NCI-H187 (cell line): ENCODE measurements around the gene OR13C4.
A peak's percentile ranks its signal among the peaks of the same experiment; 100 is the strongest.
"Not testable (repeated sequence)": the region's sequence is repeated elsewhere in the genome, so short reads cannot be mapped to it uniquely, and the experiment has no call there.

Experiments
- DNase-seq, 2 experiments: peaks; one replicate each; lab custom pipeline; 2025; lab: John Stamatoyannopoulos, UW

Gene OR13C4

DNA sequence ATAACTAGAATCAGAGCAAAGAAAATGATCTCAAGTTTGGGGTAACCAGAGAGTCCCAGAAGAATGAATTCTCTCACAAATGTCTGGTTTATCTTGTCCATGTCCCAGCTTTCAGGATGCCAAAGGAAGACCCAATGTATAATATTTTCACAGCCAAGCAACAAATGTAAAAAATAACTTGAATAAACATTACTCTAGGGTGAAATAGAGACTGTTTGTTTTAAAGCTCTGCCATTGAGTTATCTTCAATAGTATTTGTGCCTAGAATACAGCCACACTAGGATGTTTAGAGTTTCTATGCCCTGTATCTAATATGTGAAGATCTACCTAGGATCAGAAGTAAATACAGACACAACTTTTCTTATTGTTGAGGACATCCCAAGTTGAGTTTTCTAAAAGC, at the start of gene OR13C4:
TSS of gene OR13C4 (minus strand) at position 101 of the 400 bp plus-strand sequence. CDS start at position 101, 0 bp downstream.
- DNase-seq: no peak

DNA sequence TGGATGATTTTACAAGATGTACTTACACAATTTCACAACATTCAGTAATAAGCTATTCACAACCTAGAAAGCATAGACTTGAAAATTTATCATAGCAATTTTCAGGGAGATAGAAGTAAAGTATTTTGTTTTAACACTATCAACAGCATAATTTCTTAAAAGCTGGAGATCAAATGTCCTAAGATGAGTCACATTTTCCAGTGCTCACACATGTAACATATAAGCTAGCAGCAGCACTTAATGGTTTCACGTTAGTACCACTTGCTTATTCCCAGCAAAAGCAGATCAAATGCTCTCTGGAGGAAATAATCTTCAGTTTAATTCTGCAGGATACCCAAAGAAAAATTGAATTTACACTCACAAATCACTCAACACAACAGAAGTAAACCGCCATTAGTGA, 48.4 kb upstream of the OR13C4 start:
- no peak for DNase-seq

DNA sequence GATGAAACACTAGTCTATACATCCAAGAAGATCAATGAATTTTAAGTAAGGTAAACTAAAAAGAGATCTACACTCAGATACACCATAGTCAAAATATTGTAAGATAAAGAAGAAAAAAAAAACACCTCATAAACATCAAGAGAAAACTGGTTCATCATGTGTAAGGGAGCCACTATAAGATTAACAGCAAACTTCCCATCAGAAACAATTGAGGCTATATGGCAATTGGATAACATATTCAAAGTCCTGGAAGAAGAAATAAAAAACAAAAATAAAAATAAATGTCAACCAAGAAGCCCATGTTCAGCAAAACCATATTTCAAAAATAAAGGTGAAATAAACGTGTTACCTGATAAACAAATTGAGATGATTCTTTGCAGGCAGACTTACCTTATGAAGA, 45.6 kb upstream of the OR13C4 start:
- DNase-seq: no peak

DNA sequence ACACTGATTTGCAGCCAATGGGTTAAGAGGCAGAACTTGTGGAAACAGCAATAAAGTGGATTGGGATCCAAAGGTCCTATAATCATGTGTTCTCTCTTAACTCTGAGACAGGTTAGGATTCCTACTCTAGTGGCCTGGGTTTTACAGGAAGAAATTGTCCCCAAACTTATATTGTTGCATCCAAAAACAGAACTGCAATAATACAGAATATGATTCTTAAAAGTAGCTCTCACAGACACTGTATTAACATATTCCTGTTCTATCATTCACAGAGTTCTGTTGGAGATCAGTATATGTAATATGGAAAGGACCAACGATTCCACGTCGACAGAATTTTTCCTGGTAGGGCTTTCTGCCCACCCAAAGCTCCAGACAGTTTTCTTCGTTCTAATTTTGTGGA, 41.9 kb upstream of the OR13C4 start, which contains the start of gene OR13C8:
TSS of gene OR13C8 (plus strand) at position 301 of the 400 bp plus-strand sequence. CDS start at position 301, 0 bp downstream.
- no peak for DNase-seq

DNA sequence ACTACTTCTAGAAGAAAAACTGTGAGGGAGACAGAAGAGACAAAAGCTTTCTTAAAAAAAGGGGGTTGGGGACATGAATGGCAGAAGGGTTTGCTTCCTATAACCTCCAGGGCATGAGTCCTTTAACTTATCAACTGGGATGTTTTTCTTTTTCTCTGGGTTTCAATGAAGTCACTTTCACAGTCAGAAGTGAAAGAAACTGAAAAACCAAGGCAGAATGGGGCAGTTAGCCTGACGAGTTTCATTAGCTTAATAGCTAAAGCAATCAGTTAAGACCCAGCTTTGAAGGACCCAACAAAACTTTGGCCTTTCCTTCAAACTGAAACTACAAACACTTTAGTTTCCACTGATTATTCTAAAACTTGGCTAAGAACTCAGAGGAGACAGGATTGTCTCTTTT, 37.3 kb upstream of the OR13C4 start:
- DNase-seq: no peak

DNA sequence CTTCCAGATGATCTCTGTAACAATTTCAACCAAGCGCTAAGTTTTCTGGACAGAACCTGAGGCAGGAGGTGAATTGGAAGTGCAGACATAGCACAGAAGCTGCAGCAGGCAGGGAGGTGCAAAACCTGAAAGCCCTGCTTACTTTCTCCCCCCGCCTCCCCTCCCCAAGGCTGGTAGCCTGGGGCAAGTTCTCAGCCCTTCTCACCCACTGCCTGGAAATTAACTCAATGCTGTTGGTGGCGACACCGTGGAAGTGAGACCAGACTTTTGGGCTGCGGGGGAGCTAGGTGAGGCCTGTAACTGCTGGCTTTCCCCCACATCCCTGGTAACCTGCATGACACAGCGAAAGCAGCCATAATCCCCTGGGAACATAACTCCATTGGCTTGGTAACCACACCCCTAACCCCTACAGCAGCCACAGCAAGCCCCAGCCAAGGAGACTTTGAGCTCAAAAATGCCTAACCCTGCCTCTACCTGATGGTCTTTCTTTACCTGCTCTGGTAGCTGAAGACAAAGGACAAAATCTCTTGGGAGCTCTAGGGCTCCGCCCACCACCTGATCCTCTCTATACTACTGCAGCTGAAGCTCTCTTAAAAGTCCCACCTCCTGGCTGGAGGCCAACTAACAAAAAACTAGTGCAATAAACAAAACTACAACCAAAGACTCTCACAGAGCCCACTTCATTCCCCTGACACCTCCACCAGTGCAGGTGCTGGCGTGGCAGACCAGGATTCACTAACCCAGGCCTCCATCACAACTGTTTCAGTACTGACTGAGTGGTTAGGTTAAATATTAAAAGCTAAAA, 30.0 kb upstream of the OR13C4 start:
- peak in 1 of 2 experiments; percentile 12 for DNase-seq

DNA sequence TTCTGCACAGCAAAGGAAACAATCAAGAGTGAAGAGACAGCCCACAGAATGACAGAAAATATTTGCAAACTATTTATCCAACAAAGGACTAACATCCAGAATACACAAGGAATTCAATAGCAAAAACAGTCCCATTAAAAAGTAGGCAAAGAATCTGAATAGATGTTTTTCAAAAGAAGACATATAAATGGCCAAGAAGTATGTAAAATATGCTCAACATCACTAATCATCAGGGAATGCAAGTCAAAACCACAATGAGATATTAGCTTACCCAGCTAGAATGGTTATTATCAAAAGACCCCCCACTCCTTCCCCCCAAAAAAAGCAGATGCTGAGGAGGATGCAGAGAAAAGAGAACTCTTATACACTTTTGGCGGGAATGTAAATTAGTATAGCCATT, 28.5 kb upstream of the OR13C4 start:
- DNase-seq: no peak

DNA sequence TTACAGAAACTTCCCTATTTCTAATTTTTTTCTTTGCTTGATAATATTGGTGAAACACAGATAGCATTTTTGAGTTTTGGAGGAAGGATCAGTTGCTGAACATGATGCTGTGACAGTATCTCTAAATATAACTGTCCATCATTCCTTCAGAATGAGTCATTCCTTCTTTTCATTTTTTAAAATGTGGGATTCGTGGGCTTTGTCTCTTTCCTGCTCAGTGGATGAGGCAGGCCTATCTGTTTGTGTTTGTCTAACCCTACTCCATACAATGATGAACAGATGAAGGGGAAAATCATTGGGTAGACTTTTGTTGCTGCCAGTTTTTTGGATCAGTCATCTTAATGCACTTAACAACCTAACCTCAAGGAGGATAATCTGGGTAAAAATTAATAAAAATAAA, 26.3 kb upstream of the OR13C4 start:
- DNase-seq: no peak

DNA sequence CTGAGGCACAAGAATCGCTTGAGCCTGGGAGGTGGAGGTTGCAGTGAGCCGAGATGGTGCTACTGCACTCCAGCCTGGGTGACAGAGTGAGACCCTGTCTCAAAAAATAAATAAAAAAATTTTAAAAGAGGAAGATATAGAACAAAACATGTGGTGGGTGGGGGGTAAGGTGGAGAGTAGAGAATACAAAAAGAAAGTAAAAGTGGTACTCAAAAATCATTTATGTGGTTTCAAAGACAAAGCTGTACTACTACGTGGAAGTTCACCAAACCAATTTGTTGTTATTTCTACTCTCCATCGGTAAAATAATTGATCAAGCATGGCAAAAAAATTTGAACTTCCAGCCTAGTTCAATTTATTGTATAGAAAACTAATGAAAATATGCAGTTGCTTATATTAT, 17.6 kb upstream of the OR13C4 start:
- DNase-seq: no peak

DNA sequence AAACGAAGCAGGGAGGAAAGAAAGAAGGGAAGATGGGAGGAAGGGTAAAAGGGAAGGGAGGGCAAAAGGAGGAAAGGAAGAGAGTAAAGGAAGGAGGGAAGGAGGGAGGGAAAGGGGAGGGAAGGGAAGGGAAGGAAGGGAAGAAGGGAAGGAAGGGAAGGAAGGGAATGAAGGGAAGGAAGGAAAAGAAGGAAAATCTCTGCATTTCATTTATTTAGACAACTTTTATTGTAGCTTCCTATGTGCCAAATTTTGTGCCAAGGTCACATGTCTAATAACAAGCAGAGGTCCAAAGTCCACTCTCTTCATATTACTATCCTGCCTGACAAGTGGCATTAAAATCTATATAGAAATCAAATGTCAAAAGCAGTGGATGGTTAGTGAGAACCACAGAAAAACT, 12.3 kb upstream of the OR13C4 start:
- no peak for DNase-seq

DNA sequence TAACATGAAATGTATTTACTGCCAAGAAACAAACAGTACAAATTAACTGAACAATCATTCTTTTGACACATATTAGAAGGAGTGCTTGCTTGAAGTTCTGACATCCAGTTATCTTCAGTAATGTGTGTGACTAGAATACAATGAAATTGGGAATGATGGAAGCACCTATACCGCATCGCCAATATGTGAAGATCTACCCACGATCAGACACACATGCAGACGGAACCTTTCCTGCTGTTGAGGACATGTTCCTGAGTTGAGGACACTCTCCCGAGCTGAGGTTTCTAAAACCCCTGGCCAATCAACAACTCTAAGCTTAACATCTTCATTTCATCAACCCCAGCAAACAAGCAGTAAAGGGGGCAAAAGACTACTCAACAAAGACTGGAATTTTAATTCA, 9.7 kb upstream of the OR13C4 start, which contains the start of gene OR13C3:
TSS of gene OR13C3 (minus strand) at position 101 of the 400 bp plus-strand sequence. CDS start 133 bp downstream, outside the sequence.
- DNase-seq: no peak

DNA sequence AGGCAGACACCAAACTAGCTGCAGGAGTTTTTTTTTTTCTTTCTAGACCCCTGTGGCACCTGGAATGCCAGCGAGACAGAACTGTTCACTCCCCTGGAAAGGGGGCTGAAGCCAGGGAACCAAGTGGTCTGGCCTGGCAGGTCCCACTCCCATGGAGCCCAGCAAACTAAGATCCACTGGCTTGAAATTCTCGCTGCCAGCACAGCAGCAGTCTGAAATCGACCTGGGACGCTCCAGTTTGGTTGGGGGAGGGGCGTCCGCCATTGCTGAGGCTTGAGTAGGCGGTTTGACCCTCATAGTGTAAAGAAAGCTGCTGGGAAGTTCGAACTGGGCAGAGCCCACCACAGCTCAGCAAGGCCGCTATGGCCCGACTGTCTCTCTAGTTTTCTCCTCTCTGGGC, 6.8 kb downstream of the OR13C4 start:
- not testable (repeated sequence) for DNase-seq

DNA sequence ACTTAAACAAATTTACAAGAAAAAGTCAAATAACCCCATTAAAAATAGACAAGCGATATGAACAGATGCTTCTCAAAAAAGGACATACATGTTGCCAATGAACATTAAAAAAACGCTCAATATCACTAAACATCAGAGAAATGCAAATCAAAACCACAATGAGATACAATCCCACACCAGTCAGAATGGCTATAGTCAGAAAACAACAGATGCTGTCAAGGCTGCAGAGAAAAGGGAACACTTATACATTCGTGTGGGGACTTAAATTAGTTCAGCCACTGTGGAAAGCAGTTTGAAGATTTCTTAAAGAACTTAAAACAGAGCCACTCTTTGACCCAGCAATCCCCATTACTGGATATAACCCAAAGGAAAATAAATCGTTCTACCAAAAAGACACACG, 12.1 kb downstream of the OR13C4 start:
- DNase-seq: no peak

DNA sequence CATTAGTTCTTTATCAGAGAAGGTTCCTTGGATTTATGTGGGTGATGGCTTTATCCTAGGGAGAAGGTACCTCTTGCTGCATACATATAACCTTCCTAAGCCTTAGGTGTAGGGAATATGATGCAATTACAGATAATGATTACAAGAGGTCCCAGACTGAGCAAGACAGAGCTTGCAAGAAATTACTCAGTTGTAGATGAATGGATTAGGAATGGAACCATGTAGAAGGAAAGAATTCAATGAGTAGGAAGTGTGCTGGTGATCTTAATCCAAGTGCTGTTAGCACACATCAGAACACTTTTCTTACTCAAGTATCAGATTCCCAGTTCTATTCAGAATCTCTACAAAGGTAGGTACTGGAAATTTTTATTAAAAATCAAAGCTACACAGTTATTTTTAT, 20.4 kb downstream of the OR13C4 start:
- no peak for DNase-seq

DNA sequence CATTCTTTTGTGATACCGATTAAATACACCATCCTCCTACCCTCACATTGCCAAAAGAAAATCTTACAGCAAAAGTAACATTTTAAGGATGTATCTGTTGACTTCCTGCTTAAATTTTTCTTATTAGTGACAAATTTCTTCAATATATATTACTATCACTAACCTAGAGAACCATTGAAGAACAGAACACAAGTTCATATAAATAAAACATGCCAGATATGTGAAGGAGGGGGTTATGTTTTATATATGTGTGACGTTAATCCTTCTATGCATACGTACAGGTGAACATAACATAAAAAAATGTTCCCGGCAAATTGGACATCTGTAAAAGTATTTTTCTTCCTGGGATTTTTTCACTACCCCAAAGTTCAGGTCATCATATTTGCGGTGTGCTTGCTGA, 23.0 kb downstream of the OR13C4 start, which contains the start of gene OR13F1:
TSS of gene OR13F1 (plus strand) at position 301 of the 400 bp plus-strand sequence. CDS start at position 301, 0 bp downstream.
- DNase-seq: no peak

DNA sequence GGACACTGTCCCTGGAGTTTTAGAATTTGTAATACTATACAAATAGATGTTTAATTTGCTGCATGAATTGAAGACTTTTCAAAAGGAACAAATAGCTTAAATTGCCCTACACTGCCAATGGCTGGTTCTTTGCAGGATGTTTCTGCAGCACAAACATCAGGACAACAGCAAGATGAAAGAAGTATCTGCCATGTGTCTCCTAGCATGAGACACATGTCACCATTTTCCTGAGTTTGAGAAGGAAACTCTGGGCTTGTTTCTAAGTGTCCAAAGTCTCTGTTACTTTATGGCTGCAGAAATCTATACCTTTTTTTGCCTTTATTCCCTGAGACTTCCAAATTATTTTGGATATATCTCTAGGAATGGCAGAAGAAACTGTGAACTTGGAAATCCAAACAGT, 23.6 kb downstream of the OR13C4 start:
- DNase-seq: no peak

DNA sequence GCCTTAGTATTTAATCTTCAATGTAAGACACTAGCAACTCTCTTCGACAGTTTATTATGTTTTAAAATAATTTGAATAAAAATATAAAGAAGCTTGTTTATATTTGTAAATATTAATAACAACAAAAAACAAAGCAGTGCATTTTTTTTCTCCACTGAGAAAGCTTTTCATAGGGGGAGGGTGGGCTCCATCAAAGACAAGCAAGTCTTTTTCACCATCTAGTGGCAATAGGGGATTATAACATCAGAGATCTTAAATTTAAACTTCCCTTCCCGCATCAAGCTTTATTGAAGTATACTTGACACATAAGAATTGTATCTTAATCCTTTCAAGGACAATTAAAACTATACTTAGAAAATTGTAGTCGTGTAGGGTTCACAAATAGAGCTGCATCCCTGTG, 32.2 kb downstream of the OR13C4 start:
- no peak for DNase-seq

DNA sequence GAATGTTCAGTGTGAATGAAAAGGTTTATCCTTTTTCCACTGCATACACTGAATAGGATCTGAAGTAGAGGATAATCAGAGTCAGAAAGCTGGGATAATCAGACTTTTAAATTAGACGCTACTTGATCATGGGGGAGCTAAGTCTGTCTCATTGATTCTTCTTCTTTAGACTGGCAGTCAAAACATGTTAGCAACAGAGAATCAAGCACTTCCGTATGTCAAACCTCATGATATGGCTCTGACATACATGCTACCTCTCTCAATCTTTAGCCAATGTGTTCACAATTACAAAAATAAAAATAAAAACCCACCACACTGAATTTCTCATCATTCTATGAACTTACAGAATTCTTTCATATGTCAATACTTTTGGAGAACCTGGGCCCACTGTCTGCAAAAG, 42.0 kb downstream of the OR13C4 start:
- DNase-seq: no peak

DNA sequence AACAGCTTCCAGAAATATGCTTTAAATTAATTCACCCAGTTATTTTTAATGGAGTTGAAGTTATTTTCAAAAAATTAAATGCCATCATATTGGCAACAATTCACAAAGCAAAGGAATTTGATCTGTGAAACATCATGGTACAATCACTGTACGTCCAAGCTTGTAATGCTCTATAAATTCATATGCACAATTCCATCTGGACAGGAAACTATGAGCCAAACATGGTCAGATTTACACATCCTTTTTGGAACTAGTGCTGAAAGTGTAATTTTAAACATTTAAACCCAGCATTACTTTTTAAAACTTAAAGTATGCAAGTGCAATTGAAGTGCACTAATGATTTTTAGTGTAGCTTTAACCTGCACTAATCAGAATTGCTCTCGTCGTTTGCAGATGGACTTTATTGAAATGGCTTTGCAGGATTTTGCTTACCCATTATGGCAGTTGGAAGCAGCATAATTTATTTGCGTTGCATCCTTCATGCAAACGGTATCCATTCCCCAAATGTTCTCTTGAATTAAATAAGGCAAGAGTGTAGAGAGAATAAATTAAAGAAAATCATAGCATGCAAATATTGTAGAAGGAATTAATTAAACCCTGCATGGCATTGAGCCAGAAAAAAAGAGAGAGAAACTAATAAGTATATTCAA, 44.0 kb downstream of the OR13C4 start:
- no peak for DNase-seq
